Ovary (tissue), 9 donors: Measurements from ENCODE around the gene GPX3. TPM values are rescaled to one million over a fixed set of nuclear protein-coding genes. Genes with fewer than 3 reads are reported as not detected.

ENCODE experiments used
- DNase-seq, 5 donors: peaks; one replicate each; pipeline ENCODE4 v3.0.0-alpha.2; 2019 to 2020
- H3K27ac ChIP-seq, 2 donors: fragments of 200-600 bp; one replicate each; pipeline versions ENCODE4 v1.5.1 to v1.8.0; 2019 to 2022
- H3K27me3 ChIP-seq: fragments of 200-600 bp; one replicate; pipeline ENCODE4 v1.8.0; 2022
- H3K36me3 ChIP-seq: fragments of 200-600 bp; sonication (generic); one replicate; pipeline ENCODE4 v1.5.1; 2019
- H3K4me1 ChIP-seq: one replicate; pipeline ENCODE4 v1.8.1; 2013; ENCODE audit warnings: mild to moderate bottlenecking, moderate library complexity; ENCODE audit not compliant: insufficient read depth
- H3K4me3 ChIP-seq: fragments of 200-600 bp; sonication (generic); one replicate; pipeline ENCODE4 v1.5.1; 2017
- H3K9me3 ChIP-seq, 2 donors: fragments of 200-600 bp in 1 of 2; sonication (generic) in 1 of 2; one replicate each; pipeline versions ENCODE4 v1.5.1 to v1.8.1; 2013 to 2019; ENCODE audit warnings: mild to moderate bottlenecking in 1 of 2, moderate library complexity in 1 of 2
- CTCF ChIP-seq, 3 donors: fragments of 450-650 bp in 2 of 3; fragments of 200-600 bp in 1 of 3; IDR thresholded peaks; one replicate each; pipeline versions ENCODE4 v1.5.1 to v1.8.0; 2016 to 2022; ENCODE audit warnings: antibody characterized with exemption in 3 of 3, mild to moderate bottlenecking in 1 of 3
- EP300 ChIP-seq: sonication (generic); formaldehyde crosslinking; IDR thresholded peaks from one replicate; pipeline ENCODE4 v1.6.1; 2017; ENCODE audit warnings: antibody characterized with exemption
- POLR2A ChIP-seq: fragments of 450-650 bp; IDR thresholded peaks from one replicate; pipeline ENCODE4 v1.6.1; 2017; ENCODE audit warnings: antibody characterized with exemption, mild to moderate bottlenecking, moderate library complexity
- WGBS, 3 donors: extraction: QIAGEN DNeasy Blood & Tissue Kit in 1 of 3; methylation state at CpG; one replicate each; pipeline versions ENCODE4 v1.1.5 to v1.1.7; 2013 to 2017; 5-methylcytosine and 5-hydroxymethylcytosine counted together
- intact Hi-C, 4 donors: fragments of 100-400 bp; cut with DNase I; formaldehyde crosslinking; loops; one replicate each; pipeline versions ENCODE4 v1.11.0 to v1.15.1; 2022 to 2023
- polyA plus RNA-seq, 2 donors: library from polyadenylated mRNA; stranded (reverse); fragments of 200-250 nt in 1 of 2; fragments of 350-450 nt in 1 of 2; fragmentation: Illumina TruSeq in 1 of 2; extraction: RNeasy Lipid Tissue Mini Kit (QIAGEN cat#74804) in 1 of 2; gene quantifications; one replicate each; pipeline ENCODE4 v1.2.3, GENCODE V29; 2013 to 2014
- total RNA-seq, 7 donors: library from RNA; depleted of rRNA in 2 of 7; stranded (reverse); fragments of >200 nt in 2 of 7; fragmentation: NEBNext Ultra II Directional in 3 of 7; extraction: Animal tissue kit (Norgen Biotek cat#: 25700) in 3 of 7; gene quantifications; one replicate each; pipeline versions ENCODE4 v1.1.0 to v1.2.4, GENCODE V29; 2016 to 2023
- donor health status: DM: no; HTN: no; CAD: no; lungs with moderate emphysema.
- donor health status: DM: no; HTN: no; CAD: no.
- donor health status: Bipolar disorder and iron deficiency.
- donor health status: DM: yes; HTN: yes; CAD: no.
- donor health status: DM: no; HTN: no; CAD: no.
- donor health status: DM: yes; HTN: yes; CAD: no.

Gene GPX3
- total and polyA plus RNA-seq, 9 donors: 110 to 827 (median 292) TPM

GRCh38 chr5:151051931-151052608 is 31.7 kb downstream of the GPX3 start:
- Histone ChIP-seq H3K9me3 (no peaks in the 10 kb centered on the region), H3K27ac (peak overlapping the region; percentile 1 to 56), H3K4me1 (no peaks in the 10 kb centered on the region), H3K4me3 (no peak overlapping the region), H3K36me3 (no peaks in the 10 kb centered on the region), H3K27me3 (no peaks in the 10 kb centered on the region)
- 59 to 69% (median 62%) methylated on average over 10 of the region's 10 CpGs for WGBS, 3 donors
- intact Hi-C loops: loop anchor here (2.0 to 10.0 kb wide), 5 partner anchors 45 to 113 kb away; no protein-coding TSS in a partner anchor
- TF ChIP-seq POLR2A: no peak
- TF ChIP-seq EP300: no peak
- TF ChIP-seq CTCF (IDR thresholded peaks at IDR 0.05): no peak
- DNase-seq: no peak

- no peak for DNase-seq
- H3K27me3 ChIP-seq: no peaks in the 10 kb centered on the region
- H3K4me3 ChIP-seq: no peak overlapping the region
- no peak for TF ChIP-seq EP300
- TF ChIP-seq POLR2A: no peak
- TF ChIP-seq CTCF (IDR thresholded peaks at IDR 0.05): no peak
- 86 to 97% (median 91%) methylated on average over 3 of the region's 3 CpGs for WGBS, 3 donors
- no peaks in the 10 kb centered on the region for H3K4me1 ChIP-seq
- intact Hi-C loops: loop anchor here in 3 of 4 donors (5.0 to 10.0 kb wide), 4 partner anchors 46 to 112 kb away; no protein-coding TSS in a partner anchor
- H3K36me3 ChIP-seq: no peaks in the 10 kb centered on the region
- no peak overlapping the region for H3K27ac ChIP-seq
- H3K9me3 ChIP-seq: no peaks in the 10 kb centered on the region
Observed at GRCh38 chr5:151052836-151053235, 32.4 kb downstream of the GPX3 start.

- H3K27me3 ChIP-seq: no peaks in the 10 kb centered on the region
- intact Hi-C loops: loop anchor here in 3 of 4 donors (5.0 to 10.0 kb wide), 4 partner anchors 47 to 111 kb away; no protein-coding TSS in a partner anchor
- no peak overlapping the region for H3K4me3 ChIP-seq
- no peaks in the 10 kb centered on the region for H3K36me3 ChIP-seq
- no peaks in the 10 kb centered on the region for H3K9me3 ChIP-seq
- H3K4me1 ChIP-seq: no peaks in the 10 kb centered on the region
- no peak for TF ChIP-seq POLR2A
- DNase-seq: no peak
- WGBS, 3 donors: 96 to 100% (median 98%) methylated on average over 4 of the region's 4 CpGs
- no peak overlapping the region for H3K27ac ChIP-seq
Observed at GRCh38 chr5:151053796-151054462, 33.5 kb downstream of the GPX3 start.

- H3K27me3 ChIP-seq: no peaks in the 10 kb centered on the region
- no peak overlapping the region for H3K4me3 ChIP-seq
- 91 to 94% (median 92%) methylated on average over 3 of the region's 3 CpGs for WGBS, 3 donors
- DNase-seq: no peak
- TF ChIP-seq EP300: no peak
- no peak for TF ChIP-seq POLR2A
- TF ChIP-seq CTCF (IDR thresholded peaks at IDR 0.05): no peak
- no peaks in the 10 kb centered on the region for H3K9me3 ChIP-seq
- H3K4me1 ChIP-seq: no peaks in the 10 kb centered on the region
- intact Hi-C loops: loop anchor here in 3 of 4 donors (5.0 to 10.0 kb wide), 4 partner anchors 47 to 110 kb away; no protein-coding TSS in a partner anchor
- no peaks in the 10 kb centered on the region for H3K36me3 ChIP-seq
- H3K27ac ChIP-seq: no peak overlapping the region
Observed at GRCh38 chr5:151054709-151055108, 34.3 kb downstream of the GPX3 start.
